ENCODE measurements around the gene RASGRP2.

- TF ChIP-seq MYC (IDR thresholded peaks at IDR 0.05; ENCODE audit: low read depth, low read length) (no peak), EZH2 (IDR thresholded peaks at IDR 0.05; ENCODE audit: borderline replicate concordance, low read depth, low read length, severe bottlenecking) (no peak), POLR2A (IDR thresholded peaks at IDR 0.05; ENCODE audit: low read depth, low read length) (no peak), CTCF (IDR thresholded peaks at IDR 0.05; ENCODE audit: extremely low read depth in 1 of 2, insufficient read depth in 1 of 2, low read depth in 1 of 2, low read length in 2 of 2) (no peak)
These were observed 49.0 kb downstream of the RASGRP2 start for GRCh38 chr11:64694821-64695365.
